ENCODE measurements around the gene CEP97. TPM values are rescaled to one million over a fixed set of nuclear protein-coding genes. Genes with fewer than 3 reads are reported as not detected.
"Not testable (repeated sequence)": the region's sequence is repeated elsewhere in the genome, so short reads cannot be mapped to it uniquely, and the experiment has no call there.

Gene CEP97
- total and polyA plus RNA-seq, 8 donors: 0.31 to 19.6 (median 3.5) TPM

DNA sequence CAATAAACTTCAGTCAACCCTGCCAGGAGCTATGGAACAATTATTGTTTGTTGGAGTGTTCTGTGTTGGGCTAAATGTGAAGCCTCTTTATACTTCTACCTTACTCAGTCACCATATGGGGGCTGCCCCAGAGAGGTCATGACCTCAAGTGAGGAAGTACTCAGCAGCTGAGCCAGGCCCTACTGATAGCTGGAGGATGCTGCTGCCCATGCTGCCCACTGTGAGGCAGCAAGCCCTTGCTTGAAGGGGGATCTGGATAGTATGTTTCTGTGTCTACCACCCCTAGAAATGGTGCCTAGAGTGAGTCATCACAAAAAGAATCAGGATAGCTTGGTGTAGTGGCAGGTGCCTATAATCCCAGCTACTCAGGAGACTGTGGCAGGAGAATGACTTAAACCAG is 33.4 kb upstream of the CEP97 start:
- H3K36me3 ChIP-seq: no peaks in the 10 kb centered on the region
- H3K4me3 ChIP-seq: no peak overlapping the region
- H3K27me3 ChIP-seq: no peaks in the 10 kb centered on the region
- TF ChIP-seq POLR2AphosphoS5 (IDR thresholded peaks at IDR 0.05) (no peak), POLR2A (IDR thresholded peaks at IDR 0.05) (no peak), EP300 (IDR thresholded peaks at IDR 0.05) (no peak)
- TF ChIP-seq, protein P1, sequence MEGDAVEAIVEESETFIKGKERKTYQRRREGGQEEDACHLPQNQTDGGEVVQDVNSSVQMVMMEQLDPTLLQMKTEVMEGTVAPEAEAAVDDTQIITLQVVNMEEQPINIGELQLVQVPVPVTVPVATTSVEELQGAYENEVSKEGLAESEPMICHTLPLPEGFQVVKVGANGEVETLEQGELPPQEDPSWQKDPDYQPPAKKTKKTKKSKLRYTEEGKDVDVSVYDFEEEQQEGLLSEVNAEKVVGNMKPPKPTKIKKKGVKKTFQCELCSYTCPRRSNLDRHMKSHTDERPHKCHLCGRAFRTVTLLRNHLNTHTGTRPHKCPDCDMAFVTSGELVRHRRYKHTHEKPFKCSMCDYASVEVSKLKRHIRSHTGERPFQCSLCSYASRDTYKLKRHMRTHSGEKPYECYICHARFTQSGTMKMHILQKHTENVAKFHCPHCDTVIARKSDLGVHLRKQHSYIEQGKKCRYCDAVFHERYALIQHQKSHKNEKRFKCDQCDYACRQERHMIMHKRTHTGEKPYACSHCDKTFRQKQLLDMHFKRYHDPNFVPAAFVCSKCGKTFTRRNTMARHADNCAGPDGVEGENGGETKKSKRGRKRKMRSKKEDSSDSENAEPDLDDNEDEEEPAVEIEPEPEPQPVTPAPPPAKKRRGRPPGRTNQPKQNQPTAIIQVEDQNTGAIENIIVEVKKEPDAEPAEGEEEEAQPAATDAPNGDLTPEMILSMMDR (IDR thresholded peaks at IDR 0.05): no peak
- intact Hi-C loops (cut with DNase I; ENCODE audit: low total_unique reads): no loop called here
- no peak overlapping the region for H3K27ac ChIP-seq
- no peaks in the 10 kb centered on the region for H3K9me3 ChIP-seq
- H3K4me1 ChIP-seq: peaks cover 5 to 14% (median 8%) of the 10 kb centered on the region in 4 donors
- DNase-seq: no peak

DNA sequence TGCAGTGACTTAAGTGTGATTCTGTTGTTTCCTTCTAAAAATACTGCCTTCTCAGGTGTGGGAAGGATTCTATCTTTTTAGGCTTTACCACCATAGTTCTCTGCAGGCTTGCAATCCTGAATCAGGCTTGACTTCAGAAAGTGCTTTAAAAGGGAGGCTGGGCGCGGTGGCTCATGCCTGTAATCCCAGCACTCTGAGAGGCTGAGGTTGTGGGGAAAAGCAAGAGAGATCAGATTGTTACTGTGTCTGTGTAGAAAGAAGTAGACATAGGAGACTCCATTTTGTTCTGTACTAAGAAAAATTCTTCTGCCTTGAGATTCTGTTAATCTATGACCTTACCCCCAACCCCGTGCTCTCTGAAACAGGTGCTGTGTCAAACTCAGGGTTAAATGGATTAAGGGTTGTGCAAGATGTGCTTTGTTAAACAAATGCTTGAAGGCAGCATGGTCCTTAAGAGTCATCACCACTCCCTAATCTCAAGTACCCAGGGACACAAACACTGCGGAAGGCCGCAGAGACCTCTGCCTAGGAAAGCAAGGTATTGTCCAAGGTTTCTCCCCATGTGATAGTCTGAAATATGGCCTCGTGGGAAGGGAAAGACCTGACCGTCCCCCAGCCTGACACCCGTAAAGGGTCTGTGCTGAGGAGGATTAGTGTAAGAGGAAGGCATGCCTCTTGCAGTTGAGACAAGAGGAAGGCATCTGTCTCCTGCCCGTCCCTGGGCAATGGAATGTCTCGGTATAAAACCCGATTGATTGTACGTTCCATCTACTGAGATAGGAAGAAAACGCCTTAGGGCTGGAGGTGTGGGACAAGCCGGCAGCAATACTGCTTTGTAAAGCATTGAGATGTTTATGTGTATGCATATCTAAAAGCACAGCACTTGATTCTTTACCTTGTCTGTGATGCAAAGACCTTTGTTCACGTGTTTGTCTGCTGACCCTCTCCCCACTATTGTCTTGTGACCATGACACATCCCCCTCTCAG is 32.4 kb upstream of the CEP97 start:
- intact Hi-C loops (cut with DNase I; ENCODE audit: low total_unique reads); H3K27ac ChIP-seq; H3K36me3 ChIP-seq; DNase-seq; H3K9me3 ChIP-seq; H3K27me3 ChIP-seq; H3K4me3 ChIP-seq: not testable (repeated sequence)
- WGBS, 5 donors: 69 to 77% (median 72%) methylated on average over 11 to 15 of the region's 15 CpGs
- peaks cover 6 to 13% (median 10%) of the 10 kb centered on the region in 4 donors for H3K4me1 ChIP-seq

GRCh38 chr3:101693540-101693939 is 30.9 kb upstream of the CEP97 start:
- H3K36me3 ChIP-seq; H3K27ac ChIP-seq; H3K4me3 ChIP-seq; H3K27me3 ChIP-seq; H3K4me1 ChIP-seq; H3K9me3 ChIP-seq; intact Hi-C loops (cut with DNase I; ENCODE audit: low total_unique reads): not testable (repeated sequence)
- DNase-seq: peak in 1 of 2 donors; percentile 63
- WGBS, 5 donors: 68 to 85% (median 72%) methylated on average over 11 to 13 of the region's 13 CpGs
- TF ChIP-seq, protein P1 (IDR thresholded peaks at IDR 0.05): peak in 5 of 7 experiments; percentile 19 to 37 (median 28)

DNA sequence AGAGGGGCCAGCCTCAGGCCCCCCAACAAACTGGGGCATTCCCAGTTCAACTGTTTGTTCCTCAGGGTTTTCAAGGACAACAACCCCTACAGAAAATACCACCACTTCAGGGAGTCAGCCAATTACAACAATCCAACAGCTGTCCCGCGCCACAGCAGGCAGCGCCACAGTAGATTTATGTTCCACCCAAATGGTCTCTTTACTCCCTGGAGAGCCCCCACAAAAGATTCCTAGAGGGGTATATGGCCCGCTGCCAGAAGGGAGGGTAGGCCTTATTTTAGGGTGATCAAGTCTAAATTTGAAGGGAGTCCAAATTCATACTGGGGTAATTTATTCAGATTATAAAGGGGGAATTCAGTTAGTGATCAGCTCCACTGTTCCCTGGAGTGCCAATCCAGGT is 29.6 kb upstream of the CEP97 start:
- DNase-seq; H3K4me1 ChIP-seq; H3K36me3 ChIP-seq; intact Hi-C loops (cut with DNase I; ENCODE audit: low total_unique reads); H3K9me3 ChIP-seq; H3K27me3 ChIP-seq; H3K27ac ChIP-seq; H3K4me3 ChIP-seq: not testable (repeated sequence)
- WGBS, 5 donors: 69 to 89% (median 88%) methylated on average over 4 of the region's 4 CpGs

- H3K27ac ChIP-seq: no peak overlapping the region
- WGBS, 5 donors: 29 to 34% (median 31%) methylated on average over 10 of the region's 10 CpGs
- no peaks in the 10 kb centered on the region for H3K36me3 ChIP-seq
- no peaks in the 10 kb centered on the region for H3K9me3 ChIP-seq
- intact Hi-C loops (cut with DNase I; ENCODE audit: low total_unique reads): no loop called here
- DNase-seq: peak in 1 of 2 donors; percentile 73
- no peak for TF ChIP-seq EP300 (IDR thresholded peaks at IDR 0.05)
- TF ChIP-seq, protein P1 (IDR thresholded peaks at IDR 0.05): peak in 5 of 7 experiments; percentile 39 to 86 (median 73)
- H3K4me1 ChIP-seq: peaks cover 0 to 7% (median 3%) of the 10 kb centered on the region in 4 donors
- H3K4me3 ChIP-seq: no peak overlapping the region
- H3K27me3 ChIP-seq: no peaks in the 10 kb centered on the region
Observed at GRCh38 chr3:101695779-101696372, 28.5 kb upstream of the CEP97 start.
